ENCODE data around the gene NOXA1.

DNA sequence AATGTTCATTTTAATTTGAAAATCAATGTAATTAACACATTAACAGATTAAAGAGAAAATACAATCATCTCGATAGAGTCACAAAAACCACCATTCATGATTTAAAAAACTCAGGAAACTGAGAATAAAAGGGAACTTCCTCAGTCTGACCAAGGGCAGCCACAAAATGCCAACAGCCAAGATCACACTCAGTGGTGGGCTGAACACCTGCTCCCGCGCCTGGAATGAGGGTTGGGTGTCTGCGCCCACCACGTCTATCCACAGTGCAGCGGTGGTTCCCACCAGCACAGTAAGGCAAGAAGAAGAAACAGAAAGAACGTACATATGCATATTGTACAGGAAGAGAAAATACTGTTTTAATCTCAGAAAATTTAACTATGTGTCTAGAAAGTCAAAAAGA, 47.6 kb downstream of the NOXA1 start:
- no peak for TF ChIP-seq CTCF (IDR thresholded peaks at IDR 0.05; ENCODE audit: low read depth, low read length)
- TF ChIP-seq, protein P1, sequence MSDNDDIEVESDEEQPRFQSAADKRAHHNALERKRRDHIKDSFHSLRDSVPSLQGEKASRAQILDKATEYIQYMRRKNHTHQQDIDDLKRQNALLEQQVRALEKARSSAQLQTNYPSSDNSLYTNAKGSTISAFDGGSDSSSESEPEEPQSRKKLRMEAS (IDR thresholded peaks at IDR 0.05; ENCODE audit: low read depth, low read length) = no peak
